Ureter (tissue), 1 donor: ENCODE data around the gene FOXO1. TPM values are rescaled to one million over a fixed set of nuclear protein-coding genes. Genes with fewer than 3 reads are reported as not detected.

Experiments
- DNase-seq: peaks from one replicate; pipeline ENCODE4 v3.0.0-alpha.2; 2020; ENCODE audit warnings: low spot score
- total RNA-seq: library from RNA; stranded (reverse); gene quantifications from one replicate; pipeline ENCODE4 v1.2.4, GENCODE V29; 2023
- donor health status: DM: yes; HTN: yes; CAD: no.

The FOXO1 gene
- total RNA-seq, 1 donor from 2014 or later, result 31.4 TPM

DNA sequence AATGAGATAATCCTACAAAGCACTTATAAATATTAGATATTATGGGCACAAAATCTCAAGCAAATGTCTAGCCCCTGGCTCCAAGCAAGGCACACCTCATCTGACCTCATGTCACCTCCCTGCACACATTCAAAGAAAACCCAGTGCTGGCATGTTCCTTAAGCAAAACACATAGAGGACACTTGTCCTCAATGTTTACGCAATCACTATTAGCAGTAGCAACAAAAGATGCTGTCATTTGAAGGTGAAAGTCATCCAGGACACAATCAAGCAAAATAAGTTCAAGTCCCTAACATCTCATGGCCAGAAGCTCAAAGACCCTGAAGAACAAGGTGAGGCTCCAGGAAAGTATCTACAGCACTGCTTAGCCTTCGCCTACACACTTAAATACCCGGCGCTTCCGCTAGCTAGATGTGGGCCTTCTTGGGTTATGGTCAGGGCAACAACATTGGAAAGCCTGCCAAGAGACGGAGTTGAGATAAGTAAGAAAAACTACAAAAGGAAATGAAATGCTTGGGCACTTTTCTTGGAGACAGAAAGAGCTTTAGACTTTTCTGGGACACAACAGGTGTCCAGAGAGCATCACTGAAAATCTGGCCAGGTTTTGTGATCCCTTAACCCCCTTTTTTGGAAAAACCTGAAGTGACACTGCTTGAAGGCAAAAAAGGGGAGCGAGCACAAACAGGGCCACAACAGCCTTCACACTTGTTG lies 85.7 kb downstream of the FOXO1 start:
- no peak for DNase-seq

DNA sequence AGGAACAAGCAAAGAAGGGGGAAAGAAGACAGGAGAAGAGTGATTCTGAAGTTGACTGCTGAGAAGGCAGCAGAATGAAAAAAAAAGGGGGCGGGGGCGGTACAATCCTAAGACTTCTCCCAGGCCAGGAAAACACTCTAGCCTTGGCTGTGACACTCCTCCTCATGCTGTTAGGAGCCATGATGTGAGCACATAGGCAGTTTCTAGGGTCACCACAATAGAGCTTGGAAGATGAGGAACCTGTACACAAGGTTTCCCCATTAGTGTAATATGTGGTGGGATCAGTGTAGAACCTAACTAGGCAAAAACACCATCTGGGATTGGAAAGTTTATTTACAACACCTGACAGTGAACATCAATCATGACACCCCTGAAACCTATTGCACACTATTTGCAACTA lies 86.9 kb downstream of the FOXO1 start:
- DNase-seq, result no peak

DNA sequence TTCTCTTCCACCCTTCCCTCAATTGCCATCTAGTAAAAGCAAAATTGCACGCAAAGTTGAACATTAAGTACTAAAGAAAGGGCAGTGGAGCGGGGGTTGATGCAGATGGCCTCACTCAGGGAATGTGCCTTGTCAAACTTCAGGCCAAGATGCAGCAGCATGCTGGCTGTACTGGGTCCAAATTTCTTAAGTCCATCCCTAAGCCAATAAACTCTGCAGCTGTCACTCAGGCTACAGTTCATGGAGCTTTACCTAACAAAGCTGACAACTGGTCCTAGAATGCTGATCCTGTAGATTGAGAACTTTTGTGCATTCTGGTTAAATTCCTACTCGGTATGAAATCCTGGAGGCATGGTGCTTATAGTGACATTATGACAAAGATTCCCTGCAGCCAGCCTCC lies 88.4 kb downstream of the FOXO1 start:
- no peak for DNase-seq

DNA sequence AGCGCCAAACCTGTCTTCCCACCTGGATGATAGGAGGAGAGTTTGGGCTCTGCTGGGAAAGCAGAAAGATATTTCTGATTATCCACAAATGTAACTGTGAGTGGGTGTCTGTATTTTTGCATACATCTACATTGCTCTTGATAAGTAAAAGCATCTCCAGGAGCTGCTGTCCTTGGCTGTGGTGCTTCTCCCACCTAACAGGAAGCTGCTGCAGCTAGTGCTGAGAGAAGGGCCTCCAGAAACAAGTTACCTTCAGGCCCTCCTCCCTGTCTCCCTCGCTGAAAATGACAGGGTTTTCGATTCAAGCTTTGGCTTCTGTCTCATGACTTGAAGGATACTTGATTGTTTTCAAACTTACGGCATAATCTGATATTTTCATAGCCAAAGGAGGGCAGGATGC lies 90.1 kb downstream of the FOXO1 start:
- DNase-seq, result no peak

DNA sequence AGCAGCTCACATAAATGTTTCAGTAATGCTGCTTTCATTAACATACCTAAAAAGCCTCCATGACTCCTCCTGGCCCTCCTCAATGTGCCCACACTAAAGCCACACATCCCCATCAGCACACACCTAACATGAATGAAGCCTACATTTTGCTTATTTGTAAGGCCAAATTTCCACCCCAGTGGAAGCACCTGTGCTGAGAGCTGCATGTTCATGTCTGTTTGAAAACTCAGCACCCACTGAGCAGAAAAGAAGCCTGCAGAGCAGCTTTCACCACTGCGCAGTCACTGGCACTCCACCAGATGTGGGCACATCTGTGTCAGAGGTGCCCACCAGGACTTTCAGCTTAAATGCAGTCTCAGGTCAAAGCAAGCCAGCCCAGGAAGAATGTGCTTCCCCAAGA lies 93.5 kb downstream of the FOXO1 start:
- DNase-seq, result no peak

DNA sequence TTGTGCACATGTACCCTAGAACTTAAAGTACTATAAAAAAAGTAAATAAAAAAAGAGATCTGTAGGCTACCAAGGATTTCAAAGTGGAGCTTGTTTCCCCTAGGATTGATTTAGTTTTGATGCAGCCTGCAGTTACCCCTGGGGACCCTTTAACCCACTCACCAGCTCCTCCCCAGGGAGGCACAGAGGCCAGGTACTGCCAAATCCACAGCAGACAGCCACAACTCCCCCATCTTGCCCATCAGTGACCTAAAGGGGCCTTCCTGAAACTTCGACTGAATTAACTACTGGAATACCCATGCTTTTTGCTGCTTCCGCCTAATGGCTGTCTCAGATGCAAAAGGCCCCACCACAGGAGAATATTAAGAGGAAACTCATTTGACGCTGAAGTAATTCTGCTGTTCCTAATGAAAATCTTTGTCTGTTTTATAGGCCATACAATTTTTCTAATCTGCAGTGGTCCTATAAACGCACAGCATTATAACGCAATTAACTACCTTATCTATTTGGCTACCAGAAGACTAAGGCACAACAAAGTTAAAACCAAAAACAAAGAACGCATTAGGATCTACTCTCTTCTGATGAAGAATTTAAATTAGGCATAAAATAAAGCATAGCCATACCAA lies 95.0 kb downstream of the FOXO1 start:
- DNase-seq, result no peak

DNA sequence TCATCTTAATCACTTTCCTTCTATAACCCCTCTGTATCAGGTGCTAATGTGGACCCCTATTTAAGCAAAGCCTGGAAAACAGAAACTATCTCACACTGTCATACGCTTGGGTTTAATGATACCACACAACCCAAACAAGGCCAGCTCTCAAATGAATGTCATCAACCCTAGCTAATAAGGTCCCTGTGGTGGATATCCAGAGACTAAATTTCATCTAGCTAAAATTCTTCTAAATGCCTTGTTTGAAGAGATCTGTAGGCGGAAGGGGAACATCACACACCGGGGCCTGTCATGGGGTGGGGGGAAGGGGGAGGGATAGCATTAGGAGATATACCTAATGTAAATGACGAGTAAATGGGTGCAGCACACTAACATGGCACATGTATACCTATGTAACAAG lies 95.5 kb downstream of the FOXO1 start:
- DNase-seq, result no peak

DNA sequence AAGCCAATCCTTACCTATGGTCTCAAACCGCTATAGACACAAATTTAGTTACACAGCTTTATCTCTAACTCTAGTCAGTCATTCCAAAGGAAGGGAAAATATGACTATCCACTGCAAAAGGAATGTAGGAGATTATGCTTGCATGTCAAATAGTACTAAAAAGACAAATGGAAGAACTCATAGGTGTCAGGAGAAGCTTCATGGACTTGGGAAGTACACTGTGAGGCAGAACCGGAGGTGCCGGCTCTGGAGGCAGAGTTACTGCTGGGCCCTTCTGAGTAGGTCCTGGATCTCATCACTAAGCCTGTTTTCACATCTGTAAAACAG lies 97.5 kb downstream of the FOXO1 start:
- no peak for DNase-seq

DNA sequence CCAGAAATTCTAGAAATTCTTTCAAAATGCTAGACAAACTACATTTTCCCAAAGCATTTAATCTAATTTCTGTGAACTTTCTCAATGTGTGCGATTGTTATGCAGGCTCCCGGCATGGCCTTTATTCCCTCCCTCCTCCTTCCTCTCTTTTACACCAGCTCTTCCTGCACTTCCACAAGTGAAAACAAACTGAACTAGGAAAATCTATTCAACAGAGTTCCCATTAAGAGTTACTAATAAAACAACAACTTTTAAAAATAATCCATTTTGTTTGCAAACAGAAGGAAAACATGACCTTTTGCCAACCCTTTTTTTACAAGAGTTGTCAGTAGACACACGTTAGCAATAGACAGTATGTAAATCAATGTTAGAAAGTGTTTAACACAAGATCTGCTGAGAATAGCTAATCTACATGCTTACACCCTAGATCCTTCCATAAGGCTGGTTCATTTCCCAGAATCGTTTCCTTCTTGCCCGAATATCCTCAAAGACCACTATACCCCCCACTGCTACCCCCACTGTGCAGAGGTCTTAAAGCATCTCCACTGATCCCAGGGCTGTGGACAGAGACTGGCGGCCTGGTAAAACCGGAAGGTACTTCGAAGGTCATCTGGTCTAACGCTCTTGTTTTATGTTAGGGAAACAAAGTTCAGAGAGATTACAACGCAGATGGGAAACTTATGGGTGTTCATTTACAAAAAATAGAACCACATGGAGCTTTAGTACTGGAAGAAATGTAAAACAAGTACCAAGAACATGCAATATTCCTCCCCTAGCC lies 98.0 kb downstream of the FOXO1 start:
- DNase-seq, result no peak

DNA sequence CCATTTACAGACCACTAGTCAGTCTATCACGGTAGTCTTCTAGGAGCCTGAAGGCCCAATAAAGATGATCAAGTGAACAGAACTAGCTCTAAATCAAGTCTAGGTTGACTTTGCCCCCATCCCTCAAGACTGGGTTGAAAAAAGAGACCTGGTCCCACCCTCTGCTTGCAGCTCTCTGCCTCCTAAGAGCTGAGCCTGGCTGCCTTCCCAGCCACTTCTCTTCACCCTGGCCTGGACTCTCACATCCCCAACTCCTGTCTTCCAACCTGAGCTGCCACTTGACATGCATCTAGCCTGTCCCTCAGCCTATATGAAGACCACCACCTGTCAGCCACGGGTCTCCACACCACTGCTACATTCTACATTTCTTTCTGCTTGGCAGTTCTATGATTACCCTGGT lies 99.6 kb downstream of the FOXO1 start:
- DNase-seq, result no peak

DNA sequence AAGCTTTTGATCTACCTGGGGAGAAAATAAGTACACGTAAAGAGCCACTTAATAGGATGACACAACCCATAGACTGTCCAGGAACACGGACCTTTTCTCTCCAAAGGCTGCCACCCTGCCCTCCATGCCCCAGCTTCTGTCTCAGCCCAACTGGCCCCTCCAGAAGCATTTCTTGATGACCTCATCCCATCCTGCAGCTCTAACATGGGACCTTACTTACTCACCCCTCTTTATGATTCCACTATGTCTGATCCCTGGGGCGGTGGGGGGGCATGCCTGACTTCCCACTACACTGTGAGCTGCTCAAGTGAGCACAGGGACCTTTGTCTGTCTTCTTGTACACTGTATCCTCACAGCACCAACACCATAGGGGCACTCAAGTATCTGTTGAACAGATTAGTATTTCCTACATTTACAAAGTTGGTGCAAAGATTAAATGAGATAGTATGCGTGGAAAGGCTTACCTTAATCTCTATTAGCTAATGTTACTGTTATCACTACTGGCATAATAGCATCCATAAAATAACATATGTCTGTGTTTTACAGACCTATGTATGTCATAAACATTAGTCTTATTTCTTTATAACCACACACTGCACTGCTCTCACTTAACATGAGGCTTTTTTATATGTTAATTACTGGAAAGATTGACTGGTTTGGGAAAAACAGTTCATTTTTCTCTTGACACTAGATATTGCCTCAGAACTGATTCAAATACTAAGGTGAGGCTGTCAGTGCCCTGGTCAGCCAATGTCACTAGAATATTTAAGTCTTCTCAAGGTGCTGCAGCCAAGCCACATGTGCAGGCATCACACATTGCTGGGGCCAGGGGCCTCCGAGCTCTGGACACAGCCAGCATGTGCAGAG lies 100.9 kb downstream of the FOXO1 start:
- DNase-seq, result no peak

DNA sequence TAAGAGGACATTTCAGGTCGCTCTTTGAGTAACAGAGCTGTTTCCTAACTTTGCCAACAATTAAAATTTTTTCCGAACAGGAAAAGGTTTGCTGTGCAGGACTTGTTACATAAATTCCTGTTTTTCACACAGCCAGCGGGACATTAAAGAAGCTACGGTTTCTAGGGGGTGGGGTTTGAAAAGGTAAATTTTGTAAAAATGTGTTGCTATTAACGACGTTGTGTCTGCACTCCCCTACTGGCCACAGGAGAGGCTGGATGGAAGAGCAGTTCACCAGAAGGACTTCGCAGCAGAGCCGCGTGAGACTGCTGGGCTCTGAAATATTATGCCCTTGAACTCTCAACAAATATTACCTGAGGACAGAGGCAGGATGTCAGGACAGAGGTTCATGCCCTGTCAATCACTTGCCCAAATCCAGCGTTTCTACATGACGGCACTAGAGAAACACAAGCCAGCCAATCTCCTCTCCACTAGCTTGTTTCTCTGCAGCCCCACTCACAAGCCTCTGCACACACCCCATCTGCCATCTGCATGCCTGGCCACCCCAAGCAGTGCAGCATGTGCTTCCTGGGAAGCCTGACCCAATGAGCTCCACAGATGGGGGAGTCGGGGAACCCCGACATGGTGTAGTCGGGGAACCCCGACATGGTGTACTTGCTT lies 102.0 kb downstream of the FOXO1 start:
- DNase-seq, result no peak

DNA sequence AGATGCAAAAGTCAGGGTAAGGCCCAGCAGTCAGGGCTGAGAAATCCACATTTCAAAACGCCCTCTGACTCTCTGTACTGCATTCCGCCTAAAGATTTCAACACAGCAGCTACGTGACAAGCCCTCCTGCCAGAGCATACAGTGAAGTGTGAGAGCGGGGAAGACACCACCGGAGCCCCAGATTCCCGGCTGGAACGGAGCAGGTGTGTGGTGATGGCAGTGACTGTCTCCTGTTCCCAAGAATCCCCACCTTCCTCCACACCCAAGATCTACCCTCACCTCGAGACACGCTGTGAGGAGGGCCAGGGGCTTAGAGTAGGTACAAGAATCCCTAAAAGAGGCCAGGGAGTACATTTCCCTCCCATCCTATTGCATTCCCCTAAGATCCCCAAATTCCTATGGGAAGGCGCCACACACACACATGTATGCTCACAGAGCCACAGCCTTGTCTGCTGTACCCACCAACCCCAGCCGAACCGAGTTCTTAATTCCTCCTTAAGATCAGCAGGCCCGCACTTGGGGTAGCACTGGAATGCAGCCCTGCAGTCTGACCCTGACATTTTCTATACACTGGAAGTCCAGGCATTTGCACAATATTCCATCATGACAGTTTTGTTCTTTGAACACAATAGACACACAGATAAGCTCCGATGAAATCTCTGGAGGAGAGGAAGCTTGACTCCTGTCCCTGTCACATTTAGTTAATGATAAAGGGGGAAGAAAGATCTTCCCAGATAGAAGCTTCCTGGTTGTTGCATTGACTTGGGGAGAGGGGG lies 102.9 kb downstream of the FOXO1 start:
- no peak for DNase-seq

DNA sequence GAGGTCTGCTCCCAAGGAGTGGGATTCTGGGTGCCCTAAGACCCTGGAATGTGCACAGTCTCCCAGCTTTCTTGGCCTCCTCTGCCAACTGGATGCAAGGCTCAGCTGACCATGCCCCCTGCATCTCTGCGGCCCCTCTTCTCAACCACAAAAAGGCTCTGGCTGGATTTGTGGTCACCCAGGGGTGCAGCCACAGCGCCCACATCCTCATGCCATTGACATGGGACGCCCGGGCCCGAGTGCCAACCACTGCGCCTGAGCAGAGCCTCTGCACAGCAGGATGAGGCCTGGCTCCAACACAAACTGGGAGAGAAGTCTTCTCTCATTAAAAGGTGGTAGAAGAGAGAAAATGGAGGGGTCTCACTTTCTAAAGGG lies 103.5 kb downstream of the FOXO1 start:
- no peak for DNase-seq

DNA sequence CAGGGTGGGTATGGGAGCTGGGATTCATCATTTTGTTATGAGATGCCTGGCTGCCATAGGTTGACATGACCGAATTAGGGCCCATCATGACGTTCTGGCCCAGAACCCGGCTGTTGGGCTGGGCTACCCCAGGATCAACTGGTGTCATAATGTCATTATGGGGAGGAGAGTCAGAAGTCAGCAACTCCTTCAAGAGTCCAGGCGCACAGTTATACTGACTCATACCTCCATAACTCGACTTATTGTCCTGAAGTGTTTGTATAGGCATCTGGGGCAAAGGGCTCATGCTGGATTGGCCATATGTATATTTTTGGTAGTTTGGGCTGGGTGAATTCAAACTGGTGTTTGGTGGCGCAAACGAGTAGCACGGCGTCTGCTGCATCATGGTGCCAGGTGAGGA lies 106.5 kb downstream of the FOXO1 start:
- no peak for DNase-seq

DNA sequence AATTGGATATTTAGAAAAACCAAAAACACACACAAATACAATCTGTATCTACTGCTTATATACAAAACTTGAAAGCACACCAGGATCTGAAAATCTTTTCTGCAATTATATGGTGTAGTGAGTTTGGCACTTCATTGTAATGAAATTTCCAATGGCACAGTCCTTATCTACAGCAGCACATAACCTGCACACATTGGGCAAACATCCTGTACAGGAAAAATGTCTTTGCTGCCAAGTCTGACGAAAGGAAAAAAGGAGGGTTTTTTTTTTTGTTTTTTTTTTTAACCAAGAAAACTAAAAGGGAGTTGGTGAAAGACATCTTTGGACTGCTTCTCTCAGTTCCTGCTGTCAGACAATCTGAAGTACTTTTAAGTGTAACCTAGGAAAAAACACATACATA lies 107.8 kb downstream of the FOXO1 start:
- DNase-seq, result no peak

DNA sequence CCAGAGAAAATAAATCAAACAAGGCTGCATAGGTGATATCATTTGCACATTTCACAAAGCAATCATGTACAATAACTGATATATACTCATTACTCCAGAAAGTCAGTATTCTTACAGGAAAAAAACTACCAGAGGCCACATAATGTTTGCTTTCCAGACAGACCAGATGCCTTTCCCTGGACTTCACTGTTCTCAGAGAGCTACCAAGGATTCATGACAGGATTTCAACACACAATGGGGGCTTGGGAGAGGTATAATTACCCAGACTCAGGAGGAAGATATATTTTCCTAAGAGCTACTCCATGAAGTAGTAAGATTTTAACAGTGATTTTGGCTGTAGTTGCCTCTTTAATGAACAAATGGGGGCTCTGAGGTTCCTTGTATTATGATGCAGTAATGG lies 110.0 kb downstream of the FOXO1 start:
- DNase-seq, result no peak

DNA sequence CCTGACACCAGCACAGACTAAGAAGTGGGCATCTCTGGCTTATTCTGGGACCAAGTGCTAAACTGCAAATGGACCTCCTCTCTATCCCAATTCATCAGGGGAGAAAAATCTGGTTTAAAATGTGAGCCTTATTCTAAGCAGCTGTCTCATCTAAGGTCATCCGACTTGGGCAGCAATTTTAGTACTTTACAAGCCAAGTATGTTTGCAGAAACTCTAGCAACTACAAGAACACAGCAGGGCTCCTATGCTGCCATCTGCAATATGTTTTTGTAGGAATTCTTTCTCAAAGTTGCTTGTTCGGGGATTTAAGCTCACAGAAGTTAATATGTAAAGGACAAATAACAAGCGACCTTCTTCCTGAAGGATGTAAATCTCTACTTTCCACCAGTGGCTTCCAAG lies 113.1 kb downstream of the FOXO1 start:
- no peak for DNase-seq

DNA sequence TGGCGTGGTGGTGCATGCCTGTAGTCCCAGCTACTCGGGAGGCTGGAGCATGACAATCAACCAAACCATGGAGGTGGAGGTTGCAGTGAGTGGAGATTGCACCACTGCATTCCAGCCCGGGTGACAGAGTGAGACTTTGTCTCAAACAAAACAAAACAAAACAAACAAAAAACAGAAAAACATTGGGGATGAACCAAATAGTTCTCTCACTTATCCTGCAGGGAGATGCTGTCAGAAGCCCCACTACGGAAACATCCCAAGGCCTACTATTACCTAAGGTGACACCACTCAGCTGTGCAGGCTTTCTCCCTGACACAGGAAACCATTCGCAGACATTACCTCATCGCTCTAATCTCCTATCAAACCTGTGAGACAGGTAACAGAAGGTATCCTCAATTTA lies 113.5 kb downstream of the FOXO1 start:
- no peak for DNase-seq

DNA sequence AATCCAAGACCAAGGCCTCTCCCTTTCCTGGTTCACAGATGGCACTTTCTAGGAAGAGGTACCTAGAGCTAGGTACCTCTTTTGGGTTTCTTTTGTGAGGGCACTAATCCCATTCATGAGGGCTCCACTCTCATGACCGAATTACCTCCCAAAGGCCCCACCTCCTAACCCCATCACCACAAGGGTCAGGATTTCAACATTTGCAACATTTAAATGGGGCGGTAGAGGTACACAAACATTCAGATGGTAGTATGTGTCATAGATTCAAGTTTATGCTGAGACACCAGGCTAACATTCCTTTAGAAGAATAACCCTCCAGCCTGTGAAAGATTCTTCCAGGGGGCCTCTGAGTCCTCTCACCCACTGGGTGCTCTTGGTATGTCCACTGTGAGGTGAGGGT lies 116.3 kb downstream of the FOXO1 start:
- DNase-seq, result no peak

DNA sequence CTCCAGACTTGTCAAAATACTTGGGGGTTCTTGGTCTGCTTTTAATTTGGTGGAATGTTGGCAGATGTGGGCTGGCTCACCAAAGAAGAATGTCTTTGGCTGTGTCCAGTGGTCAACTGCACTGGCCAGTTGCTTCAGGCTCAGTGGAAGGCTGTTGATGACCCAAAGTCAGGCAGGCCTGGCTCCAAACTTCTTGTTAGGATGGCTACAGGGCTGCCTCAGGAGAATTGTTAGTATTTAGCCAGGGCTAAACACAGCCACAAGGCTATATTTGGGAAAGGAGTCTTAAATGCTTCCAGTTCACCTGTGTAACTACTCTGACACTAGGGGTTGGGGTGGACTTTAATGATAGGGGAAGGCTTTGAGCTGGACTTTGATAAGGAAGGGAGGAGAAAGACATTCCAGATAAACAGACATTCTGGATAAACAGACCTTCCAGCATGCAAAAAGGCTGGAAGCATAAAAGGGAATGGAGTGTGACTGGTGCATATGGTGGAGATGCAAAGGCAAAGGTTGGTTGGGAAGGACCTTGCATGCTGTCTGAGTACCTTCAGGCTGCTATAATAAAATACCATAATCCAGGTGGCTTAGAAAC lies 116.8 kb downstream of the FOXO1 start:
- no peak for DNase-seq
